CD4-positive, alpha-beta memory T cell (primary cell): ENCODE data around the gene DTD1. TPM values are rescaled to one million over a fixed set of nuclear protein-coding genes. Genes with fewer than 3 reads are reported as not detected.

Source experiments
- CTCF ChIA-PET: fragments of 350-600 bp; sonication (Branson Sonifier 250); formaldehyde crosslinking; loops from one replicate; lab custom pipeline; 2021; ENCODE audit warnings: inconsistent platforms; ENCODE audit not compliant: partially characterized antibody; lab: Charles Lee
- POLR2A ChIA-PET: fragments of 350-600 bp; sonication (Branson Sonifier 250); formaldehyde crosslinking; loops from one replicate; lab custom pipeline; 2021; ENCODE audit not compliant: partially characterized antibody; lab: Charles Lee
- DNase-seq, 5 donors: peaks; one replicate each; pipeline versions ENCODE4 v3.0.0 to v3.0.0-alpha.2; 2020 to 2022; ENCODE audit warnings: mixed read lengths in 1 of 5
- H3K27ac ChIP-seq: one replicate; pipeline ENCODE4 v1.7.0; 2013; ENCODE audit warnings: low read depth, low read length
- H3K27me3 ChIP-seq: 2 replicates; pipeline ENCODE4 v1.7.0; 2013; ENCODE audit warnings: mild to moderate bottlenecking, low read length, moderate library complexity; ENCODE audit not compliant: insufficient read depth
- H3K36me3 ChIP-seq: 2 replicates; pipeline ENCODE4 v1.7.0; 2013; ENCODE audit warnings: mild to moderate bottlenecking, low read length, moderate library complexity; ENCODE audit not compliant: insufficient read depth
- H3K4me1 ChIP-seq: 2 replicates; pipeline ENCODE4 v1.7.0; 2013; ENCODE audit warnings: mild to moderate bottlenecking, low read length, moderate library complexity; ENCODE audit not compliant: insufficient read depth
- H3K4me3 ChIP-seq, 2 donors: one replicate each; pipeline ENCODE4 v1.7.0; 2013; ENCODE audit warnings: low read length in 2 of 2, mild to moderate bottlenecking in 1 of 2
- H3K9me3 ChIP-seq, 2 donors: one replicate each; pipeline ENCODE4 v1.7.0; 2013; ENCODE audit warnings: low read length in 2 of 2, control low read depth in 1 of 2; ENCODE audit not compliant: control insufficient read depth in 1 of 2
- H3K27ac Mint-ChIP-seq, 7 donors: one replicate each; pipeline ENCODE4 v1.8.0; 2020 to 2021; ENCODE audit warnings: mixed read lengths in 7 of 7, mild to moderate bottlenecking in 6 of 7, inconsistent platforms in 3 of 7, moderate library complexity in 3 of 7
- H3K27me3 Mint-ChIP-seq, 2 donors: one replicate each; pipeline ENCODE4 v1.8.0; 2020 to 2021; ENCODE audit warnings: mixed read lengths in 2 of 2
- H3K36me3 Mint-ChIP-seq, 2 donors: one replicate each; pipeline ENCODE4 v1.8.0; 2020 to 2021; ENCODE audit warnings: mixed read lengths in 2 of 2, inconsistent platforms in 1 of 2, mild to moderate bottlenecking in 1 of 2
- H3K4me1 Mint-ChIP-seq, 4 donors: one replicate each; pipeline ENCODE4 v1.8.0; 2020 to 2021; ENCODE audit warnings: mixed read lengths in 4 of 4, mild to moderate bottlenecking in 1 of 4
- H3K4me3 Mint-ChIP-seq, 8 donors: one replicate each; pipeline ENCODE4 v1.8.0; 2020 to 2021; ENCODE audit warnings: mixed read lengths in 8 of 8, mild to moderate bottlenecking in 7 of 8, moderate library complexity in 6 of 8, inconsistent platforms in 3 of 8
- H3K9me3 Mint-ChIP-seq, 8 donors: one replicate each; pipeline ENCODE4 v1.8.0; 2020 to 2021; ENCODE audit warnings: mixed read lengths in 8 of 8, mild to moderate bottlenecking in 5 of 8, inconsistent platforms in 3 of 8, moderate library complexity in 1 of 8
- intact Hi-C: fragments of 100-400 bp; cut with micrococcal nuclease; formaldehyde crosslinking; loops from one replicate; pipeline ENCODE4 v1.15.1; 2023
- polyA plus RNA-seq, 2 donors: library from polyadenylated mRNA; unstranded; fragments of 300-500 nt; fragmentation: Illumina TruSeq; gene quantifications; one replicate each; pipeline ENCODE4 v1.2.3, GENCODE V29; 2021
- total RNA-seq, 2 experiments: library from RNA; stranded (reverse); gene quantifications; one replicate each; pipeline ENCODE4 v1.2.3, GENCODE V29; 2021

Gene DTD1
- total and polyA plus RNA-seq, 4 experiments from 2014 or later, result 15.9 to 61.8 (median 38.0) TPM

GRCh38 chr20:18566892-18567738, 20.7 kb upstream of the DTD1 start, which contains the start of gene SMIM26:
SMIM26 (plus strand) TSS chr20:18567432; CDS start chr20:18567479, 47 bp downstream.
- Mint-ChIP-seq H3K4me1 (peaks cover 9 to 34% (median 14%) of the 10 kb centered on the region in 4 donors), H3K4me3 (peak within 1 kb of the TSS; percentile 94 to 99 (median 97)), H3K27me3 (no peaks in the 10 kb centered on the region), H3K27ac (peak within 1 kb of the TSS; percentile 93 to 100 (median 99)), H3K9me3 (peaks cover 0 to 4% (median under 1%) of the 10 kb centered on the region in 8 donors), H3K36me3 (peaks cover 25 to 39% of the 10 kb centered on the region in 2 donors)
- peak; percentile 92 to 94 (median 93) for DNase-seq
- CTCF ChIA-PET, result no interaction called here
- no peaks in the 10 kb centered on the region for H3K9me3 ChIP-seq
- H3K4me1 ChIP-seq, result peaks cover 13% of the 10 kb centered on the region
- intact Hi-C loops, result loop anchor here (1.0 to 10.0 kb wide), 7 partner anchors 20 to 599 kb away; partner anchors contain the start of genes DZANK1, KAT14, PET117 and POLR3F
- H3K27me3 ChIP-seq, result no peaks in the 10 kb centered on the region
- peaks cover 9% of the 10 kb centered on the region for H3K36me3 ChIP-seq
- H3K27ac ChIP-seq, result peak within 1 kb of the TSS; percentile 96
- POLR2A ChIA-PET, result interaction anchor here (1.0 to 6.7 kb wide), 11 partner anchors 18 to 429 kb away, joined by 3 to 63 read pairs (median 4); partner anchors contain the start of genes DTD1, KAT14, PET117 and RBBP9
- H3K4me3 ChIP-seq, result peak within 1 kb of the TSS; percentile 77 to 78

GRCh38 chr20:18567739-18568091, 20.1 kb upstream of the DTD1 start:
- intact Hi-C loops, result loop anchor here (1.0 to 10.0 kb wide), 7 partner anchors 20 to 599 kb away; partner anchors contain the start of genes DZANK1, KAT14, PET117 and POLR3F
- H3K4me3 ChIP-seq, result peak overlapping the region; percentile 77 to 78
- ChIA-PET POLR2A (interaction anchor here (1.1 to 6.7 kb wide), 6 partner anchors 21 to 1485 kb away, joined by 3 to 63 read pairs (median 6); partner anchors contain the start of genes CFAP61, CRNKL1, DTD1 and RBBP9), CTCF (no interaction called here)
- H3K4me1 Mint-ChIP-seq, result peaks cover 11 to 34% (median 14%) of the 10 kb centered on the region in 4 donors
- DNase-seq, result no peak
- H3K4me3 Mint-ChIP-seq, result peak overlapping the region; percentile 94 to 99 (median 97)
- peaks cover 6% of the 10 kb centered on the region for H3K36me3 ChIP-seq
- H3K27me3 ChIP-seq, result no peaks in the 10 kb centered on the region
- peak overlapping the region; percentile 93 to 100 (median 99) for H3K27ac Mint-ChIP-seq
- peaks cover 25 to 35% of the 10 kb centered on the region in 2 donors for H3K36me3 Mint-ChIP-seq
- H3K9me3 Mint-ChIP-seq, result peaks cover 0 to 4% (median under 1%) of the 10 kb centered on the region in 8 donors
- H3K4me1 ChIP-seq, result peaks cover 13% of the 10 kb centered on the region
- H3K9me3 ChIP-seq, result no peaks in the 10 kb centered on the region
- H3K27me3 Mint-ChIP-seq, result no peaks in the 10 kb centered on the region
- H3K27ac ChIP-seq, result peak overlapping the region; percentile 96

GRCh38 chr20:18571009-18571408, 16.8 kb upstream of the DTD1 start:
- no peak for DNase-seq
- Histone ChIP-seq H3K4me1 (peaks cover 13% of the 10 kb centered on the region), H3K4me3 (no peak overlapping the region), H3K27ac (no peak overlapping the region), H3K9me3 (no peaks in the 10 kb centered on the region), H3K36me3 (peaks cover 6% of the 10 kb centered on the region), H3K27me3 (no peaks in the 10 kb centered on the region)
- POLR2A ChIA-PET, result interaction anchor here (1.8 kb wide), 1 partner anchor 64 kb away, joined by 5 read pairs; the partner anchor contains the start of gene SEC23B
- peak overlapping the region in 5 of 7 donors; percentile 18 to 85 (median 58) for H3K27ac Mint-ChIP-seq
- H3K4me3 Mint-ChIP-seq, result peak overlapping the region in 1 of 8 donors; percentile 17
- peaks cover 23 to 33% of the 10 kb centered on the region in 2 donors for H3K36me3 Mint-ChIP-seq
- peaks cover 0 to 4% (median under 1%) of the 10 kb centered on the region in 8 donors for H3K9me3 Mint-ChIP-seq
- H3K4me1 Mint-ChIP-seq, result peaks cover 11 to 34% (median 14%) of the 10 kb centered on the region in 4 donors
- CTCF ChIA-PET, result no interaction called here
- no peaks in the 10 kb centered on the region for H3K27me3 Mint-ChIP-seq
- intact Hi-C loops, result no loop called here

- Histone ChIP-seq H3K27me3 (no peaks in the 10 kb centered on the region), H3K4me1 (peaks cover 9% of the 10 kb centered on the region), H3K27ac (no peak overlapping the region), H3K9me3 (no peaks in the 10 kb centered on the region), H3K4me3 (no peak overlapping the region), H3K36me3 (peaks cover 6% of the 10 kb centered on the region)
- Mint-ChIP-seq H3K27ac (peak overlapping the region in 2 of 7 donors; percentile 1 to 87), H3K4me1 (peaks cover 8 to 31% (median 13%) of the 10 kb centered on the region in 4 donors), H3K36me3 (peaks cover 23 to 33% of the 10 kb centered on the region in 2 donors), H3K4me3 (no peak overlapping the region), H3K27me3 (no peaks in the 10 kb centered on the region), H3K9me3 (peaks cover 0 to 4% (median under 1%) of the 10 kb centered on the region in 8 donors)
- DNase-seq, result no peak
- ChIA-PET CTCF (no interaction called here), POLR2A (interaction anchor here (1.8 kb wide), 1 partner anchor 64 kb away, joined by 5 read pairs; the partner anchor contains the start of gene SEC23B)
- intact Hi-C loops, result no loop called here
Observed at GRCh38 chr20:18571578-18571977, 16.3 kb upstream of the DTD1 start.

- ChIA-PET POLR2A (no interaction called here), CTCF (no interaction called here)
- DNase-seq, result no peak
- Histone ChIP-seq H3K27me3 (no peaks in the 10 kb centered on the region), H3K4me1 (no peaks in the 10 kb centered on the region), H3K4me3 (no peak overlapping the region), H3K36me3 (no peaks in the 10 kb centered on the region), H3K27ac (no peak overlapping the region), H3K9me3 (no peaks in the 10 kb centered on the region)
- no peaks in the 10 kb centered on the region for H3K36me3 Mint-ChIP-seq
- H3K27ac Mint-ChIP-seq, result no peak overlapping the region
- peaks cover 1 to 2% of the 10 kb centered on the region in 2 donors for H3K27me3 Mint-ChIP-seq
- H3K9me3 Mint-ChIP-seq, result no peaks in the 10 kb centered on the region
- peaks cover 0 to 2% (median 0%) of the 10 kb centered on the region in 4 donors for H3K4me1 Mint-ChIP-seq
- intact Hi-C loops, result no loop called here
- no peak overlapping the region for H3K4me3 Mint-ChIP-seq
Observed at GRCh38 chr20:18577942-18578341, 9.9 kb upstream of the DTD1 start.

GRCh38 chr20:18578581-18578980, 9.3 kb upstream of the DTD1 start:
- Mint-ChIP-seq H3K36me3 (no peaks in the 10 kb centered on the region), H3K27ac (no peak overlapping the region), H3K4me3 (no peak overlapping the region), H3K27me3 (peaks cover 2% of the 10 kb centered on the region in 2 donors), H3K9me3 (no peaks in the 10 kb centered on the region), H3K4me1 (peaks cover 0 to 2% (median 0%) of the 10 kb centered on the region in 4 donors)
- Histone ChIP-seq H3K27ac (no peak overlapping the region), H3K4me1 (no peaks in the 10 kb centered on the region), H3K27me3 (no peaks in the 10 kb centered on the region), H3K9me3 (no peaks in the 10 kb centered on the region), H3K36me3 (no peaks in the 10 kb centered on the region), H3K4me3 (no peak overlapping the region)
- no peak for DNase-seq
- intact Hi-C loops, result no loop called here
- CTCF ChIA-PET, result no interaction called here
- POLR2A ChIA-PET, result no interaction called here

- Mint-ChIP-seq H3K36me3 (no peaks in the 10 kb centered on the region), H3K27me3 (peaks cover 6% of the 10 kb centered on the region in 2 donors), H3K27ac (no peak overlapping the region), H3K4me1 (peaks cover 0 to 2% (median 0%) of the 10 kb centered on the region in 4 donors), H3K4me3 (no peak overlapping the region), H3K9me3 (no peaks in the 10 kb centered on the region)
- CTCF ChIA-PET, result no interaction called here
- Histone ChIP-seq H3K36me3 (no peaks in the 10 kb centered on the region), H3K4me3 (no peak overlapping the region), H3K4me1 (no peaks in the 10 kb centered on the region), H3K9me3 (no peaks in the 10 kb centered on the region), H3K27ac (no peak overlapping the region), H3K27me3 (no peaks in the 10 kb centered on the region)
- no peak for DNase-seq
- POLR2A ChIA-PET, result no interaction called here
- intact Hi-C loops, result no loop called here
Observed at GRCh38 chr20:18580012-18580411, 7.8 kb upstream of the DTD1 start.
